ENCODE data around the gene MNT. TPM values are rescaled to one million over a fixed set of nuclear protein-coding genes. Genes with fewer than 3 reads are reported as not detected.

MNT gene
- total RNA-seq, 1 donor from 2014 or later: 9.0 TPM

DNA sequence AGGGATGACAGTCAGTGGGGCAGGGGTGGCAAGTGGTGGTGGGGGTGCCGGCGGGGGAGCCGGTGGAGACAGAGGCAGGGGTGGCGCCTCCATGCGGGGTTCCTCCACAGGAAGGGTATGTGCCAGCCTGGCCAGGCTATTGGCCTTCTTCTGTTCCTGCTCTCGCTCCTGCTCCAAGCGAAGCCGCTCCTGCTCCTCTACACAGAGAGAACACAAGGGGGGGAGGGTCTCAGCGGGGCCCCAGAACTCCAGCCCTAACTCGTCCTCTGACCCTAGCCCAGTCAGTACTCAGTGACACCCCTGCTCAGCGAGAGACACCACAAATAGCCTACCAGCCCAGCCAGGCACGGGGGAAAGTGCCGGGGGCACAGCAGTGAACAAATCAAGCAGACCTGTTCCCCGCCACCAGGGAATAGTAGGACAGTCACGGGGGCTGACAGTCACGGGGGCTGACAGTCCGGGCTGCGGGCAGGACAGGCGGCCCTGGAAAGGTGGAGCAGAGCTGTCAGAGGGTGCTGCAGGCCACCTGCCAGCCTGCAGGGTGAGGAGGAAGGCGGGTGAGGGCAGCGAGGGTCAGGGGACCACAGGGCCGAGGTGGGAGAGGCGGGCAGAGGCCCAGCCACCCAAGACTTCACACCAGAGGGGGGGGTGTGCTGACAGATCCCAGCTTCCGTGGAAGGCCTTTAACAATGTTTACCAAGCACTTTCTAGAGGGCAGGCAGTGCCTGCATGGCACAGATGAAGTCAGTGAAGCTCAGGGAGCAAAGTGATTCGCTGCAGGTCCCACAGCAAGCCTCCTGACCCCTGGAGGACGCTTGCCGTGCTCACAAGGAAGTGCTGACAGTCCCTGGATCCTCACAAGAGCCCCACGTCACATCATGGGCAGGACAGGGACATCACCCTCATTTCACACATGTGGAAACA is 5.3 kb downstream of the MNT start:
- no peak for DNase-seq (ENCODE audit: low read depth)
- H3K4me3 ChIP-seq (ENCODE audit: low read depth, low read length): no peak overlapping the region

DNA sequence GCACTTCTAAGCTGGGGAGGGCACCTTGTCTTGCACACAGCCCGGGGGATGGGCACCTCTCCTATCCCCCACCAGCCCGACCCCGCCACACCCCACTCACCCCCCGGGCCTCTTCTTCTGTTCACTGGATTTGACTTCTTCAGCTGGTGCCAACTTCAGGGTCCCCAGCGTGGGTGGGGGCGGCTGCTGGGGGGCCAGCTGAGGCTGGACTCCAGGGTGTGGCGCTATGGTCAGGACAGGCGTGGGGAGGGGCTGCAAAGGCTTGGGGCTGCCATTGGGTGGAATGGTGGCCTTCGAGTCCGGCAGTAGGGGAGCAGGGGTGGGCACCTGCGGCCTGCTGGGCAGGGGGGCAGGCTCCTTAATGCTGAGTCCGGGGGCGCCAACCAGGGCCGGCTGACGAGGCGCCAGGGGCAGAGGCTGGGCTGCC is 6.1 kb downstream of the MNT start:
- no peak for DNase-seq (ENCODE audit: low read depth)
- H3K4me3 ChIP-seq (ENCODE audit: low read depth, low read length): no peak overlapping the region
- TF ChIP-seq, protein P1, sequence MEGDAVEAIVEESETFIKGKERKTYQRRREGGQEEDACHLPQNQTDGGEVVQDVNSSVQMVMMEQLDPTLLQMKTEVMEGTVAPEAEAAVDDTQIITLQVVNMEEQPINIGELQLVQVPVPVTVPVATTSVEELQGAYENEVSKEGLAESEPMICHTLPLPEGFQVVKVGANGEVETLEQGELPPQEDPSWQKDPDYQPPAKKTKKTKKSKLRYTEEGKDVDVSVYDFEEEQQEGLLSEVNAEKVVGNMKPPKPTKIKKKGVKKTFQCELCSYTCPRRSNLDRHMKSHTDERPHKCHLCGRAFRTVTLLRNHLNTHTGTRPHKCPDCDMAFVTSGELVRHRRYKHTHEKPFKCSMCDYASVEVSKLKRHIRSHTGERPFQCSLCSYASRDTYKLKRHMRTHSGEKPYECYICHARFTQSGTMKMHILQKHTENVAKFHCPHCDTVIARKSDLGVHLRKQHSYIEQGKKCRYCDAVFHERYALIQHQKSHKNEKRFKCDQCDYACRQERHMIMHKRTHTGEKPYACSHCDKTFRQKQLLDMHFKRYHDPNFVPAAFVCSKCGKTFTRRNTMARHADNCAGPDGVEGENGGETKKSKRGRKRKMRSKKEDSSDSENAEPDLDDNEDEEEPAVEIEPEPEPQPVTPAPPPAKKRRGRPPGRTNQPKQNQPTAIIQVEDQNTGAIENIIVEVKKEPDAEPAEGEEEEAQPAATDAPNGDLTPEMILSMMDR (conservative IDR thresholded peaks at IDR 0.05; ENCODE audit: low read depth, low read length): no peak

More for the DNA sequence above, 5.3 kb downstream of the MNT start:
- TF ChIP-seq, protein P1 (conservative IDR thresholded peaks at IDR 0.05; ENCODE audit: low read depth, low read length): peak; percentile 29

DNA sequence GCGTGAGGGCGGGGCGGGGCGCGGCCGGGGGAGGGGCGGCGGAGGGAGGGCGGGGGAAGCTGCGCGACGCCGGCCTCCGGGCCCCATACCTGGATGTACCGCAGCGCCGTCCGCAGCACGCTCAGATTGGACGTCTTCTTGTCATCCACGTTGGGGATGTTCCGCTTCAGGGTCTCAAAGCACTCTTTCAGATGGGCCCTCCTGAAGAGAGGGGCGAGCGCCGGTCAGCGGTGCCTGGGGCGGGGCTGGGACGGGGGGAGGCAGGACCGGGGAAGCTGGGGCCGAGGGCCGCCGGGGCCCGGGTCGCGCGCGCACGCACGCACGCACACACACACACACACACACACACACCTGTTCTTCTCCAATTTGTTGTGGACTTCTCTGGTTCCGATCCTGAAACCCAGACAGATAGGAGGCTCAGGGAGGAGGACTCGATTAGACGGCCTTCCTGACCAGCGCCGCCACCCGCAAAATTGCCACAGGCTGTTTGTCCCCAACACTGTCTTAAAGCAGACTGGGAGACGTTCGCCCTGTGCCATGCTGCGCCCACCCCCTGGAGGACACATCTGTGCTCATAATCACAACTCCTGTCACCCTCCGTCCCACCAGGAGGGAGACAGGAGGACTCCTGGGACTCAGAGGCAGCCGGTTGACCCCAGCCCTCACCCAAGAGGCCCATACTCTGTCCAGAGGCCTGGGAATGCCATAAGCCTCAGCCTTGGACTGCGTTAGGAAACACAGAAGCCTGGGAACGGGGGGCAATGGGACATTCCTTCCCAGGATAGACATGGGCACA is 6.7 kb downstream of the MNT start:
- TF ChIP-seq, protein P1 (conservative IDR thresholded peaks at IDR 0.05; ENCODE audit: low read depth, low read length): no peak
- peak overlapping the region; percentile 11 for H3K4me3 ChIP-seq (ENCODE audit: low read depth, low read length)
- no peak for DNase-seq (ENCODE audit: low read depth)

DNA sequence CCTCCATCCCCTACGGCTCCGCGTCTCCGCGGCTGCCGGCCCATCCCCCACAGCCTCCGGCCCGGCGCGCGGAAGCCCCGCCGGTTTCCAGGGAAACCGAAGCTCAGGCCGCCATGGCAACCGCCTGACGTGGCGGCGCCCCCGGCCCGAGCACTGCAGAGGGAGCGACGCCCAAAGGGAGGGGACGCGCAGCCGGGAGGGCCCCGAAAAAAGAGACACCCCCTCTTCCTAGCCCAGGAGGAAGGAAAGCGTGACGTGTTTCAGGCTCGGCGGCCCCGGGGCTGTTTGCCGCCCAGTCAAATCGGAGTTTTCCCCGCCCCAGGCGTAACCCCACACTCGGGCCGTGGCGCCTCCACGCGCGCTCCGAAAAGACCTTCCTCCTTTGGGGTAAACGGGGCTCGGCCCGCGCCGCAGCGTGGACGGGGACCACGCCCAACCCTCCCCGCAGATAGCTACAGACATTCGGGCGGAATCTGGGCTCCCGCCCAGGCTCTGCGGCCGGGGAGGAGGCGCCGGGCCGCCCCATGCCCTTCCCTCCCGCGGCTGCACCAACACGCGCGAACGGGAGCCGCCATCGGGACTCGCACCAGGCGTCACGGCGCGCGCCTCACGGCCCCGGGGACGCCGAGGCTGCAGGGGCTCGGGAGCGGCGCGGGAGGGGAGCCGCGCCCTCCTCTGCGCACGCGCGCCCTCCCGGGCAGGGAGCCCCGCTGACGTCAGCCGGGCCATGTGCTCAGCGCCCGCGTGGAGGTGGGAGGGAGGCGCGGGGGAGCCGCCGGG is 7.5 kb downstream of the MNT start:
- H3K4me3 ChIP-seq (ENCODE audit: low read depth, low read length): peak overlapping the region; percentile 69
- TF ChIP-seq, protein P1 (conservative IDR thresholded peaks at IDR 0.05; ENCODE audit: low read depth, low read length): no peak
- DNase-seq (ENCODE audit: low read depth): no peak

DNA sequence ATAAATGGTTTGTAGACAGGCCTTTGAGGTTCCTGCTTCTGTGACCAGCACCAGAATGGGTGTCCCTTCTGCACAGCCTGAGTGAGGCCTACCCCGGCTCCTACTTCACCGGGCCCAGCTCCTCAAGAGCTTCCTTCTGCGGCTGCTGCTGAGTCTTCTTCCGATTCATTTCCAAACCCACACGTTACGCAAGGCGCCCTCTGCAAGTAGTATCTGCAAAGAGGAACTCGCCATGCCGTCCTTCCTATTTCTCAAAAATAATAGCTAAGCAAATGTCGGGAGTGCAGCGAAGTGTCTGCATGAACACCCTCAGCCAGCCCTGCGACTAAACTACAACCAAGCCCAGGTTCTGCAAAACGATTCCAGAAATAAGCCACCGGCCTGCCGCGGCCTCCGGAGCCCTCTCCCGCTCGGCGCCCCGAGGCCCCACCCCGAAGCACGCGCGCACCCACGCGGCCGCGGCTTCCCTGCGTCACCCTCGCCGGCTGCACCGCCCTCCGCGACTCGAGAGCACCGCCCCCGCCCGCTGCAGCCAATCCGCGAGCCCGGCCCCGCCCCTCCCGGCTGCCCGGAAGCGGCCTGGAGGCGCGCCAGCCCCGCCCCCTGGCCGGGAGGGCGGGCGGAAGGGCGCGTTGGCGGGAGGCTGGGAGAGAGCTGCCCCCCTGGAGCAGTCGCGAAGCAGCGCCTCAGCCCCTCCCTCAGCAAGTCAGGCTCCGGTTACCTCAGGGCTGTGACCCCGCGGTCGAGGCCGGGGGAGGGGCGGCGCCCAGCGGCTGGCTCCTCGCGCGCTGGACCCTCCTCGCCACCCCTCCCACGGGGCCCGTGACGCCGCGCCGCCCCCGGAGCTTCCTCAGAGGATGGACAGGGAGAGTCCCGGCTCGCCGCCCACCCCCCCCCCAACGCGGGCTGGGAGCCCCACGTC is 8.3 kb downstream of the MNT start:
- TF ChIP-seq, protein P1 (conservative IDR thresholded peaks at IDR 0.05; ENCODE audit: low read depth, low read length): no peak
- H3K4me3 ChIP-seq (ENCODE audit: low read depth, low read length): peak overlapping the region; percentile 69
- no peak for DNase-seq (ENCODE audit: low read depth)

All from epithelial cell of proximal tubule (primary cell).